CD4-positive, alpha-beta T cell (primary cell): ENCODE measurements around the gene VSIG10L2. TPM values are rescaled to one million over a fixed set of nuclear protein-coding genes. Genes with fewer than 3 reads are reported as not detected.

Experiments used
- ATAC-seq: fragments of 200-7000 bp; cut with Tn5 transposase; one replicate; pipeline ENCODE4 v1.10.0; 2022; ENCODE audit warnings: mild to moderate bottlenecking; ENCODE audit not compliant: poor library complexity
- CTCF ChIA-PET: fragments of 350-600 bp; sonication (Branson Sonifier 250); formaldehyde crosslinking; loops from one replicate; lab custom pipeline; 2021; ENCODE audit warnings: antibody characterized with exemption, inconsistent platforms; lab: Charles Lee
- POLR2A ChIA-PET: fragments of 350-600 bp; sonication (Branson Sonifier 250); formaldehyde crosslinking; loops from one replicate; lab custom pipeline; 2021; ENCODE audit warnings: antibody characterized with exemption, inconsistent platforms; lab: Charles Lee
- DNase-seq, 14 experiments: peaks; one replicate each; pipeline ENCODE4 v3.0.0-alpha.2; 2013 to 2020; ENCODE audit warnings: mixed read lengths in 2 of 14
- H3K27ac ChIP-seq, 2 donors: one replicate each; pipeline versions ENCODE4 v1.5.1 to v1.7.0; 2013; ENCODE audit warnings: low read length in 2 of 2, low read depth in 1 of 2, mild to moderate bottlenecking in 1 of 2
- H3K27me3 ChIP-seq, 2 experiments: 1 replicate in 1 of 2; 2 replicates in 1 of 2; pipeline versions ENCODE4 v1.6.1 to v1.7.0; 2013; ENCODE audit warnings: low read length in 2 of 2, control low read depth in 1 of 2, mild to moderate bottlenecking in 1 of 2, moderate library complexity in 1 of 2; ENCODE audit not compliant: insufficient read depth in 2 of 2, control insufficient read depth in 1 of 2
- H3K36me3 ChIP-seq: one replicate; pipeline ENCODE4 v1.6.1; 2013; ENCODE audit warnings: low read length, control low read depth; ENCODE audit not compliant: insufficient read depth
- H3K4me1 ChIP-seq: one replicate; pipeline ENCODE4 v1.6.1; 2013; ENCODE audit warnings: low read length, control low read depth; ENCODE audit not compliant: insufficient read depth
- H3K4me3 ChIP-seq: one replicate; pipeline ENCODE4 v1.5.1; 2013; ENCODE audit warnings: mild to moderate bottlenecking, low read length, moderate library complexity
- H3K9me3 ChIP-seq, 2 experiments: 1 replicate in 1 of 2; 2 replicates in 1 of 2; pipeline versions ENCODE4 v1.6.1 to v1.7.0; 2013; ENCODE audit warnings: low read length in 2 of 2, mild to moderate bottlenecking in 2 of 2, control low read depth in 1 of 2, moderate library complexity in 1 of 2; ENCODE audit not compliant: control insufficient read depth in 1 of 2, insufficient read depth in 1 of 2
- H3K27ac Mint-ChIP-seq: one replicate; pipeline ENCODE4 v1.8.0; 2020; ENCODE audit warnings: mixed read lengths
- H3K27me3 Mint-ChIP-seq: one replicate; pipeline ENCODE4 v1.8.0; 2021; ENCODE audit warnings: mixed read lengths
- H3K36me3 Mint-ChIP-seq: one replicate; pipeline ENCODE4 v1.8.0; 2021; ENCODE audit warnings: low read depth, mixed read lengths
- H3K4me1 Mint-ChIP-seq: one replicate; pipeline ENCODE4 v1.8.0; 2021; ENCODE audit warnings: low read depth, mixed read lengths
- H3K4me3 Mint-ChIP-seq: one replicate; pipeline ENCODE4 v1.8.0; 2020; ENCODE audit warnings: mild to moderate bottlenecking, mixed read lengths
- H3K9me3 Mint-ChIP-seq: one replicate; pipeline ENCODE4 v1.8.0; 2020; ENCODE audit warnings: mixed read lengths
- intact Hi-C, 2 experiments: fragments of 100-400 bp; cut with DNase I in 1 of 2; cut with micrococcal nuclease in 1 of 2; formaldehyde crosslinking; loops; one replicate each; pipeline versions ENCODE4 v1.15.1 to v1.9.0; 2023 to 2025; cut with DNase I, micrococcal nuclease
- total RNA-seq, 174 experiments: library from RNA in 2 of 174; stranded (reverse) in 2 of 174; gene quantifications; one replicate each; pipeline ENCODE4 v1.2.3 and lab custom pipeline; 2021 to 2026
- TF ChIP-seq, protein P1 (sequence below): fragments of 200-600 bp; IDR thresholded peaks from one replicate; pipeline ENCODE4 v1.8.0; 2022; ENCODE audit warnings: antibody characterized with exemption, mild to moderate bottlenecking

Gene VSIG10L2
- total RNA-seq, 2 experiments from 2014 or later, result not detected

DNA sequence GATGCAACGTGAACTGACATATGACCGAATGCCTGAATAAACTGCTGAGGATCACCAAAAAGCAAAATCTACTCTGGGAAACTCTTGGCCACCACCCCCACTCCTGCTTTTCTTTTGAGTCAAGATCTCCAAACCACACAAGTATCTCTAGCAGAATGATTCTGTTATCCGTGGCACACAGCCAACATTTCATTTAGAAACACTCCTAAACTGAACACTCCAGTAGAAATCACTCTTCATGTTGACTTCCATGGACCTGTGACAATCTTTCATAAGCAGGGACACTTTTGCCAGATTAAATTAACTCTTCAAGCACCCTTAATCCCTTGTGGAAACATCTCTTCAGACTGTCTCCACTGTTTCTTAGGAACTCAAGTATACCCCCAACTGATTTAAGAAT is 44.4 kb downstream of the VSIG10L2 start:
- Mint-ChIP-seq H3K36me3 (peaks cover 6% of the 10 kb centered on the region), H3K9me3 (no peaks in the 10 kb centered on the region), H3K4me1 (no peaks in the 10 kb centered on the region), H3K27me3 (no peaks in the 10 kb centered on the region), H3K4me3 (no peak overlapping the region), H3K27ac (no peak overlapping the region)
- Histone ChIP-seq H3K4me1 (no peaks in the 10 kb centered on the region), H3K4me3 (no peak overlapping the region), H3K27me3 (no peaks in the 10 kb centered on the region), H3K27ac (no peak overlapping the region), H3K36me3 (no peaks in the 10 kb centered on the region), H3K9me3 (no peaks in the 10 kb centered on the region)
- POLR2A ChIA-PET, result no interaction called here
- intact Hi-C loops, result no loop called here
- no peak for ATAC-seq
- DNase-seq, result no peak
- TF ChIP-seq, protein P1, sequence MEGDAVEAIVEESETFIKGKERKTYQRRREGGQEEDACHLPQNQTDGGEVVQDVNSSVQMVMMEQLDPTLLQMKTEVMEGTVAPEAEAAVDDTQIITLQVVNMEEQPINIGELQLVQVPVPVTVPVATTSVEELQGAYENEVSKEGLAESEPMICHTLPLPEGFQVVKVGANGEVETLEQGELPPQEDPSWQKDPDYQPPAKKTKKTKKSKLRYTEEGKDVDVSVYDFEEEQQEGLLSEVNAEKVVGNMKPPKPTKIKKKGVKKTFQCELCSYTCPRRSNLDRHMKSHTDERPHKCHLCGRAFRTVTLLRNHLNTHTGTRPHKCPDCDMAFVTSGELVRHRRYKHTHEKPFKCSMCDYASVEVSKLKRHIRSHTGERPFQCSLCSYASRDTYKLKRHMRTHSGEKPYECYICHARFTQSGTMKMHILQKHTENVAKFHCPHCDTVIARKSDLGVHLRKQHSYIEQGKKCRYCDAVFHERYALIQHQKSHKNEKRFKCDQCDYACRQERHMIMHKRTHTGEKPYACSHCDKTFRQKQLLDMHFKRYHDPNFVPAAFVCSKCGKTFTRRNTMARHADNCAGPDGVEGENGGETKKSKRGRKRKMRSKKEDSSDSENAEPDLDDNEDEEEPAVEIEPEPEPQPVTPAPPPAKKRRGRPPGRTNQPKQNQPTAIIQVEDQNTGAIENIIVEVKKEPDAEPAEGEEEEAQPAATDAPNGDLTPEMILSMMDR, result no peak
- CTCF ChIA-PET, result no interaction called here

DNA sequence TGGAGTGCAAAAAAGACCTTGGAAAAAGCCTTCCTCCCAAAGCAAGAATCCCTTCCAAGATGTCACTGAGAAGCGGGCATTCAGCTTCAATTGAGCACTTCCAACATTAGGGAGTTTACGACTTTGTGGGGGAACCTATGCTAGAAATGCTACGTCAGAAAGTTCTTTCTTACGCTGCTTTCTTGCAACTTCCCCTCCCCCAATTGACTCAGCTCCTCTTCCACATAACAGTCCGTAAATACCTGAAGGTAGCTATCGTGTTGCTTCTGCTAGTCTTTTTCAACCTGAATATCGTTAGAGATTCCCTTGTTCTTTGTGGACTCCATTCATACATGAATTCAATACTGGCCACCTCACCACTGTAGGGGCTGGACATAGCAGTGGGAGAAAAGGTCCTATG is 47.0 kb downstream of the VSIG10L2 start:
- no peak for ATAC-seq
- H3K4me1 Mint-ChIP-seq, result no peaks in the 10 kb centered on the region
- TF ChIP-seq, protein P1, result no peak
- H3K4me3 ChIP-seq, result no peak overlapping the region
- no peak overlapping the region for H3K27ac ChIP-seq
- no peaks in the 10 kb centered on the region for H3K27me3 ChIP-seq
- POLR2A ChIA-PET, result no interaction called here
- DNase-seq, result no peak
- peaks cover 16% of the 10 kb centered on the region for H3K36me3 Mint-ChIP-seq
- intact Hi-C loops, result no loop called here
- H3K9me3 Mint-ChIP-seq, result no peaks in the 10 kb centered on the region
- no peaks in the 10 kb centered on the region for H3K9me3 ChIP-seq
- no peak overlapping the region for H3K27ac Mint-ChIP-seq
- no peaks in the 10 kb centered on the region for H3K36me3 ChIP-seq
- no peaks in the 10 kb centered on the region for H3K4me1 ChIP-seq
- CTCF ChIA-PET, result no interaction called here
- no peaks in the 10 kb centered on the region for H3K27me3 Mint-ChIP-seq
- H3K4me3 Mint-ChIP-seq, result no peak overlapping the region

DNA sequence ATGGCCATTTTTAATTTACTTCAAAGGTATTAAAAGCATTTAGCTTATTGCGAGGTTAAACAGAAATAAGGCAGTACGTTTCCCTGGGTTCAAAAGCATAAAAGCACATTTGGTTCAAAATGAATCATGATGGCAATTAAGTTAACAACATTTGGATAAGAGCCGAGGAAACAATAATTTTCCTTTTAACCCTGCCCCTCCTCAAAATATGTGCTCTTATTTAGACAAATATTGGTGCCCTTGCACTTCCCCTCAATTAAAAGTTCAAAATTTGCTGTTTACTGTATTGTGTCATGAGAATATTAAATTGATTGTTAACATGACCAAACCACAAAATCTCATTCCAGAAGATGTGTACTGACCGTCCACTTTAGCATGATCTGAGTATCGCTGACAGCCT is 48.7 kb downstream of the VSIG10L2 start:
- ATAC-seq (no peak), DNase-seq (no peak)
- Mint-ChIP-seq H3K9me3 (no peaks in the 10 kb centered on the region), H3K27ac (no peak overlapping the region), H3K27me3 (no peaks in the 10 kb centered on the region), H3K4me3 (no peak overlapping the region), H3K4me1 (no peaks in the 10 kb centered on the region), H3K36me3 (peaks cover 18% of the 10 kb centered on the region)
- ChIA-PET POLR2A (no interaction called here), CTCF (no interaction called here)
- Histone ChIP-seq H3K4me1 (no peaks in the 10 kb centered on the region), H3K36me3 (no peaks in the 10 kb centered on the region), H3K4me3 (no peak overlapping the region), H3K27ac (no peak overlapping the region), H3K9me3 (no peaks in the 10 kb centered on the region), H3K27me3 (no peaks in the 10 kb centered on the region)
- intact Hi-C loops, result no loop called here
- TF ChIP-seq, protein P1, result no peak
